Measurements from ENCODE around the gene DUSP28. TPM values are rescaled to one million over a fixed set of nuclear protein-coding genes. Genes with fewer than 3 reads are reported as not detected.

Gene DUSP28
- total RNA-seq, 2 experiments from 2014 or later = 7.9 to 9.3 TPM

GRCh38 chr2:240579071-240579762 is 19.1 kb downstream of the DUSP28 start:
- Mint-ChIP-seq H3K36me3 (ENCODE audit: low read depth) (peaks cover 43% of the 10 kb centered on the region), H3K9me3 (no peaks in the 10 kb centered on the region), H3K27me3 (no peaks in the 10 kb centered on the region), H3K4me3 (no peak overlapping the region), H3K4me1 (peaks cover 44% of the 10 kb centered on the region), H3K27ac (peak overlapping the region; percentile 79)
- ChIA-PET CTCF (interaction anchor here (0.5 to 2.6 kb wide), 12 partner anchors 8 to 1322 kb away, joined by 3 to 57 read pairs (median 8); partner anchors contain the start of genes DUSP28 and RNPEPL1), POLR2A (interaction anchor here (0.8 to 2.2 kb wide), 6 partner anchors 10 to 65 kb away, joined by 4 to 65 read pairs (median 12); partner anchors contain the start of gene DUSP28)
- DNase-seq = no peak

- H3K27ac Mint-ChIP-seq = peak overlapping the region; percentile 79
- POLR2A ChIA-PET = interaction anchor here (0.8 to 2.2 kb wide), 6 partner anchors 11 to 66 kb away, joined by 4 to 65 read pairs (median 12); partner anchors contain the start of gene DUSP28
- peak; percentile 88 for DNase-seq
Measured at GRCh38 chr2:240579771-240580614, 19.8 kb downstream of the DUSP28 start.

GRCh38 chr2:240581811-240582210 is 21.7 kb downstream of the DUSP28 start:
- H3K9me3 Mint-ChIP-seq = no peaks in the 10 kb centered on the region
- ChIA-PET CTCF (interaction anchor here (1.9 kb wide), 1 partner anchor 15 kb away, joined by 11 read pairs; no protein-coding TSS in a partner anchor), POLR2A (interaction anchor here (1.8 kb wide), 1 partner anchor 16 kb away, joined by 6 read pairs; no protein-coding TSS in a partner anchor)
- no peaks in the 10 kb centered on the region for H3K27me3 Mint-ChIP-seq
- peaks cover 61% of the 10 kb centered on the region for H3K4me1 Mint-ChIP-seq
- DNase-seq = no peak
- no peak overlapping the region for H3K4me3 Mint-ChIP-seq
- no peak overlapping the region for H3K27ac Mint-ChIP-seq
- peaks cover 36% of the 10 kb centered on the region for H3K36me3 Mint-ChIP-seq (ENCODE audit: low read depth)

More at GRCh38 chr2:240579771-240580614, 19.8 kb downstream of the DUSP28 start:
- Mint-ChIP-seq H3K27me3 (no peaks in the 10 kb centered on the region), H3K36me3 (ENCODE audit: low read depth) (peaks cover 37% of the 10 kb centered on the region), H3K4me3 (no peak overlapping the region), H3K4me1 (peaks cover 51% of the 10 kb centered on the region), H3K9me3 (no peaks in the 10 kb centered on the region)
- CTCF ChIA-PET = interaction anchor here (1.0 to 2.6 kb wide), 10 partner anchors 8 to 76 kb away, joined by 3 to 57 read pairs (median 10); partner anchors contain the start of genes DUSP28 and RNPEPL1

- Mint-ChIP-seq H3K9me3 (no peaks in the 10 kb centered on the region), H3K27ac (no peak overlapping the region), H3K4me1 (peaks cover 67% of the 10 kb centered on the region), H3K4me3 (no peak overlapping the region), H3K27me3 (no peaks in the 10 kb centered on the region), H3K36me3 (ENCODE audit: low read depth) (peaks cover 35% of the 10 kb centered on the region)
- no peak for DNase-seq
- ChIA-PET CTCF (interaction anchor here (1.9 kb wide), 1 partner anchor 16 kb away, joined by 11 read pairs; no protein-coding TSS in a partner anchor), POLR2A (interaction anchor here (0.6 to 1.8 kb wide), 2 partner anchors 14 to 17 kb away, joined by 3 to 6 read pairs; no protein-coding TSS in a partner anchor)
Measured at GRCh38 chr2:240582781-240583180, 22.6 kb downstream of the DUSP28 start.

GRCh38 chr2:240583774-240584173 is 23.6 kb downstream of the DUSP28 start:
- ChIA-PET CTCF (no interaction called here), POLR2A (interaction anchor here (0.9 to 6.6 kb wide), 3 partner anchors 9 to 22 kb away, joined by 3 to 127 read pairs (median 74); partner anchors contain the start of gene DUSP28)
- no peak overlapping the region for H3K27ac Mint-ChIP-seq
- peaks cover 70% of the 10 kb centered on the region for H3K4me1 Mint-ChIP-seq
- no peaks in the 10 kb centered on the region for H3K27me3 Mint-ChIP-seq
- no peaks in the 10 kb centered on the region for H3K9me3 Mint-ChIP-seq
- no peak for DNase-seq
- H3K36me3 Mint-ChIP-seq (ENCODE audit: low read depth) = peaks cover 35% of the 10 kb centered on the region
- H3K4me3 Mint-ChIP-seq = no peak overlapping the region

- Mint-ChIP-seq H3K4me1 (peaks cover 67% of the 10 kb centered on the region), H3K4me3 (peak overlapping the region; percentile 84), H3K36me3 (ENCODE audit: low read depth) (peaks cover 34% of the 10 kb centered on the region), H3K9me3 (no peaks in the 10 kb centered on the region), H3K27me3 (no peaks in the 10 kb centered on the region), H3K27ac (peak overlapping the region; percentile 55)
- ChIA-PET POLR2A (interaction anchor here (0.9 to 6.6 kb wide), 4 partner anchors 9 to 36 kb away, joined by 3 to 127 read pairs (median 62); partner anchors contain the start of gene DUSP28), CTCF (interaction anchor here (5.0 to 7.0 kb wide), 2 partner anchors 19 to 70 kb away, joined by 41 to 98 read pairs; no protein-coding TSS in a partner anchor)
- no peak for DNase-seq
Measured at GRCh38 chr2:240584486-240585031, 24.4 kb downstream of the DUSP28 start.

- Mint-ChIP-seq H3K4me1 (peaks cover 63% of the 10 kb centered on the region), H3K27ac (peak overlapping the region; percentile 55), H3K4me3 (peak overlapping the region; percentile 84), H3K27me3 (no peaks in the 10 kb centered on the region), H3K36me3 (ENCODE audit: low read depth) (peaks cover 28% of the 10 kb centered on the region), H3K9me3 (no peaks in the 10 kb centered on the region)
- ChIA-PET POLR2A (interaction anchor here (2.0 to 6.6 kb wide), 7 partner anchors 9 to 44 kb away, joined by 5 to 127 read pairs (median 19); partner anchors contain the start of genes DUSP28 and RNPEPL1), CTCF (interaction anchor here (1.6 to 7.0 kb wide), 4 partner anchors 19 to 71 kb away, joined by 5 to 98 read pairs (median 24); no protein-coding TSS in a partner anchor)
- DNase-seq = no peak
Measured at GRCh38 chr2:240585101-240585500, 24.9 kb downstream of the DUSP28 start.

GRCh38 chr2:240585681-240586197 is 25.6 kb downstream of the DUSP28 start:
- Mint-ChIP-seq H3K36me3 (ENCODE audit: low read depth) (peaks cover 24% of the 10 kb centered on the region), H3K4me3 (peak overlapping the region; percentile 84)

GRCh38 chr2:240586198-240586918 is 26.2 kb downstream of the DUSP28 start, which contains the start of gene CAPN10:
TSS of gene CAPN10 (plus strand) at chr2:240586734. CDS start at chr2:240586912, 178 bp downstream.
- Mint-ChIP-seq H3K9me3 (no peaks in the 10 kb centered on the region), H3K27ac (peak within 1 kb of the TSS; percentile 89), H3K27me3 (no peaks in the 10 kb centered on the region), H3K36me3 (ENCODE audit: low read depth) (peaks cover 25% of the 10 kb centered on the region), H3K4me1 (peaks cover 54% of the 10 kb centered on the region), H3K4me3 (peak within 1 kb of the TSS; percentile 91)
- POLR2A ChIA-PET = interaction anchor here (0.8 to 6.6 kb wide), 17 partner anchors 10 to 1052 kb away, joined by 3 to 127 read pairs (median 5); partner anchors contain the start of genes ATG4B, DUSP28, RNPEPL1 and STK25
- peak; percentile 97 for DNase-seq
- CTCF ChIA-PET = interaction anchor here (0.5 to 7.0 kb wide), 14 partner anchors 8 to 255 kb away, joined by 3 to 98 read pairs (median 6); partner anchors contain the start of genes DUSP28 and RNPEPL1

More at GRCh38 chr2:240585681-240586197, 25.6 kb downstream of the DUSP28 start:
- Mint-ChIP-seq H3K9me3 (no peaks in the 10 kb centered on the region), H3K27ac (peak overlapping the region; percentile 75), H3K4me1 (peaks cover 57% of the 10 kb centered on the region), H3K27me3 (no peaks in the 10 kb centered on the region)
- no peak for DNase-seq
- CTCF ChIA-PET = interaction anchor here (0.6 to 7.0 kb wide), 9 partner anchors 20 to 256 kb away, joined by 3 to 98 read pairs (median 8); partner anchors contain the start of gene DUSP28
- POLR2A ChIA-PET = interaction anchor here (0.8 to 6.6 kb wide), 14 partner anchors 9 to 1052 kb away, joined by 3 to 127 read pairs (median 8); partner anchors contain the start of genes ATG4B, DUSP28 and RNPEPL1

GRCh38 chr2:240586919-240587800 is 27.0 kb downstream of the DUSP28 start:
- Mint-ChIP-seq H3K9me3 (no peaks in the 10 kb centered on the region), H3K27ac (peak overlapping the region; percentile 89), H3K36me3 (ENCODE audit: low read depth) (peaks cover 23% of the 10 kb centered on the region), H3K27me3 (no peaks in the 10 kb centered on the region), H3K4me1 (peaks cover 54% of the 10 kb centered on the region), H3K4me3 (peak overlapping the region; percentile 91)
- CTCF ChIA-PET = interaction anchor here (0.5 to 7.0 kb wide), 16 partner anchors 7 to 253 kb away, joined by 3 to 98 read pairs (median 6); partner anchors contain the start of genes DUSP28 and RNPEPL1
- DNase-seq = peak; percentile 69
- POLR2A ChIA-PET = interaction anchor here (0.9 to 6.6 kb wide), 17 partner anchors 11 to 1051 kb away, joined by 3 to 127 read pairs (median 5); partner anchors contain the start of genes ATG4B, DUSP28, RNPEPL1 and STK25

All from activated CD4-positive, alpha-beta memory T cell treated with anti-CD3 and anti-CD28 coated beads, Interleukin-2, amount 10 ng/mL, durations not matched to agents 7 days and 5 days (primary cell).